ENCODE data around the gene APMAP.

The APMAP gene

DNA sequence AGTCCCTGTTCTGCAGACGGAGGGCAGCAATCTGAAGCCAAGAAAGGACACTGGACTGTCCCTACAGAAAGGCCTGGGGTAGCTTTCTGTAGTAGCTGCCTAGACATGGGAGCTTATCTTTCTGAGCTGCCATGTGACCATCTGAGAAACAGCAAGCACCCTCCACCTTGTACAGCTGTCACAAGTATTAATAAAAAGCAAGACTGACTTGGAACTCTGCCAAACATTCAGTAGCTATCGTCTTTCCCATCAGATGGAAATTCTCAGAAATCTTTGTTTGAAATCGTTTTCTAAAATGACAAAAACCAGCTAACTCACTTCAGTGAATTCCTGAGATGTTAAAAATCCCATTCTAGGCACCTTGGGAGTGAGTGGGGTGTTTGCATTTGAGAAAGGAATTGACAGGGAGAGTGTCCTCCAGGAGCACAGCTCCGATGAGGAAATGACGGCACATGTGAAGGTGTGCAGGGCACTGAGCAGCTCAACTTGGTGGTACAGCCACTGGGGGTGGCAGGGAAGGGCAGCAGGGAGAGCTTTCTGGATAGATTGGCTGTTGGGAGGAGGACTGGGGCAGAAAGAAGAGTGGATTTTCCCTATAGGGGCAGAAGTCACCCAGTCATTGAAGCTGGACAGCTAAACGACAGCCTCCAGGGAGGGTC lies 40.8 kb upstream of the APMAP start:
- Histone ChIP-seq H3K27ac (no peak overlapping the region), H3K4me1 (ENCODE audit: control insufficient read depth in 1 of 2, insufficient read depth in 1 of 2, low read depth in 1 of 2, low read length in 1 of 2) (peaks cover 13 to 18% of the 10 kb centered on the region in 2 experiments), H3K9me3 (no peaks in the 10 kb centered on the region), H3K27me3 (no peaks in the 10 kb centered on the region), H3K36me3 (peaks cover 8% of the 10 kb centered on the region), H3K4me3 (ENCODE audit: low read depth in 1 of 2, low read length in 1 of 2) (no peak overlapping the region)
- TF ChIP-seq, protein P1, sequence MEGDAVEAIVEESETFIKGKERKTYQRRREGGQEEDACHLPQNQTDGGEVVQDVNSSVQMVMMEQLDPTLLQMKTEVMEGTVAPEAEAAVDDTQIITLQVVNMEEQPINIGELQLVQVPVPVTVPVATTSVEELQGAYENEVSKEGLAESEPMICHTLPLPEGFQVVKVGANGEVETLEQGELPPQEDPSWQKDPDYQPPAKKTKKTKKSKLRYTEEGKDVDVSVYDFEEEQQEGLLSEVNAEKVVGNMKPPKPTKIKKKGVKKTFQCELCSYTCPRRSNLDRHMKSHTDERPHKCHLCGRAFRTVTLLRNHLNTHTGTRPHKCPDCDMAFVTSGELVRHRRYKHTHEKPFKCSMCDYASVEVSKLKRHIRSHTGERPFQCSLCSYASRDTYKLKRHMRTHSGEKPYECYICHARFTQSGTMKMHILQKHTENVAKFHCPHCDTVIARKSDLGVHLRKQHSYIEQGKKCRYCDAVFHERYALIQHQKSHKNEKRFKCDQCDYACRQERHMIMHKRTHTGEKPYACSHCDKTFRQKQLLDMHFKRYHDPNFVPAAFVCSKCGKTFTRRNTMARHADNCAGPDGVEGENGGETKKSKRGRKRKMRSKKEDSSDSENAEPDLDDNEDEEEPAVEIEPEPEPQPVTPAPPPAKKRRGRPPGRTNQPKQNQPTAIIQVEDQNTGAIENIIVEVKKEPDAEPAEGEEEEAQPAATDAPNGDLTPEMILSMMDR (IDR thresholded peaks at IDR 0.05), result no peak

- TF ChIP-seq, protein P1 (IDR thresholded peaks at IDR 0.05), result no peak
- Histone ChIP-seq H3K36me3 (peaks cover 8% of the 10 kb centered on the region), H3K27me3 (no peaks in the 10 kb centered on the region), H3K4me1 (ENCODE audit: control insufficient read depth in 1 of 2, insufficient read depth in 1 of 2, low read depth in 1 of 2, low read length in 1 of 2) (peaks cover 13 to 18% of the 10 kb centered on the region in 2 experiments), H3K4me3 (ENCODE audit: low read depth in 1 of 2, low read length in 1 of 2) (no peak overlapping the region), H3K27ac (no peak overlapping the region), H3K9me3 (no peaks in the 10 kb centered on the region)
Measured at GRCh38 chr20:25032478-25033264, 40.1 kb upstream of the APMAP start.

GRCh38 chr20:25032065-25032477 lies 39.5 kb upstream of the APMAP start:
- TF ChIP-seq, protein P1 (IDR thresholded peaks at IDR 0.05), result no peak
- Histone ChIP-seq H3K27ac (no peak overlapping the region), H3K4me1 (ENCODE audit: control insufficient read depth in 1 of 2, insufficient read depth in 1 of 2, low read depth in 1 of 2, low read length in 1 of 2) (peaks cover 12 to 15% of the 10 kb centered on the region in 2 experiments), H3K9me3 (no peaks in the 10 kb centered on the region), H3K36me3 (peaks cover 8% of the 10 kb centered on the region), H3K27me3 (no peaks in the 10 kb centered on the region), H3K4me3 (ENCODE audit: low read depth in 1 of 2, low read length in 1 of 2) (no peak overlapping the region)

GRCh38 chr20:25031241-25031640 lies 38.7 kb upstream of the APMAP start:
- Histone ChIP-seq H3K27me3 (no peaks in the 10 kb centered on the region), H3K27ac (no peak overlapping the region), H3K4me1 (ENCODE audit: control insufficient read depth in 1 of 2, insufficient read depth in 1 of 2, low read depth in 1 of 2, low read length in 1 of 2) (peaks cover 4 to 8% of the 10 kb centered on the region in 2 experiments), H3K4me3 (ENCODE audit: low read depth in 1 of 2, low read length in 1 of 2) (no peak overlapping the region), H3K36me3 (peaks cover 8% of the 10 kb centered on the region), H3K9me3 (no peaks in the 10 kb centered on the region)
- TF ChIP-seq, protein P1 (IDR thresholded peaks at IDR 0.05), result no peak

DNA sequence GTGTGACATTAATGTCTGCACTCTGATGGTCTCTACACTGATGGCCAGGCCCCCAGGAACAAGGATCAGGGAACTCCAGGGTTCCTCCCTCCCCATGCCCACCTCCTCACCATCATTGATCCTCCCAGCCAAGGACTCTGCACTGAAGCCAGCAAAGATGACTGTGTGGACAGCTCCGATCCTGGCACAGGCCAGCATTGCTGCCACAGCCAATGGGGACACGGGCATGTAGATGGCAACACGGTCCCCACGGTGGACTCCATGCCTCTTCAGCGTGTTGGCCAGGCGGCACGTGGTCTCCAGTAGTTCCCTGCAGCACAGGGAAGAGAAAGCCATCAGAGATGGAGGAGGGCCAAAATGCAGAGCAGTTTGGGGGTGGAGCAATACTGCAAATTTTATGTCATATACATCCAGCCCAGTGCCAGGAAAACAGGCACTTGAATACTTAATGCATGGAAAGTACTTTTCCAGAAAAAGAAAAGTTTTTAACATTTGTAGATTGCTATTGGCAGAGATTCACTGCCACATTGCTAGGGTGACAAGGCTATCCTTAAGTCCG lies 38.2 kb upstream of the APMAP start:
- Histone ChIP-seq H3K9me3 (no peaks in the 10 kb centered on the region), H3K27me3 (no peaks in the 10 kb centered on the region), H3K4me1 (ENCODE audit: control insufficient read depth in 1 of 2, insufficient read depth in 1 of 2, low read depth in 1 of 2, low read length in 1 of 2) (peaks cover 0 to 3% of the 10 kb centered on the region in 2 experiments), H3K4me3 (ENCODE audit: low read depth in 1 of 2, low read length in 1 of 2) (no peak overlapping the region), H3K36me3 (peaks cover 8% of the 10 kb centered on the region), H3K27ac (no peak overlapping the region)
- TF ChIP-seq, protein P1 (IDR thresholded peaks at IDR 0.05), result no peak

Measured in neutrophil (primary cell).